WI38 (cell line): ENCODE measurements around the gene QSOX2.
A peak's percentile ranks its signal among the peaks of the same experiment; 100 is the strongest.

ENCODE experiments used
- H3K4me3 ChIP-seq: 2 replicates; pipeline ENCODE4 v1.5.1; 2011; ENCODE audit warnings: low read depth, mild to moderate bottlenecking, control low read depth, low read length
- TF ChIP-seq, protein P1 (sequence below): IDR thresholded peaks from 2 replicates; pipeline ENCODE4 v1.5.1; 2012; ENCODE audit warnings: low read depth, mild to moderate bottlenecking, control low read depth, low read length

The QSOX2 gene

DNA sequence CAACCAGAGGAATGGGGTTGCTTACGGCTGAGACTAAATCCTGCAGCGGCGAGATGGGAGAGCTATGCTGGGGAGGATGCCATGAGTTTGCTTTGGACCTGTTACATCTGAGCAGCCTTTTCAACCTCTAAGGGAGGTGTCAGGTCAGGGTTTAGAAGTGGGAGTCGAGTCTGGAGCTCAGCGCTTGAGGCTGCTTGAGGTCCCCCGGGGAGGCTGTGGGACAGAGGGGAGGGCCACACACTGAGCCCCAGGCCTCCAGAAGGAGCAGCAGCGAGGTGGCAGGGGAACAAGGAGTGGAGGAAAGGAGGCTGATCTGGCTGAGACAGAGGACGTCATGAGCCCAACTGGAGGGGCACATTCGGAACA, 1.9 kb upstream of the QSOX2 start:
- TF ChIP-seq, protein P1, sequence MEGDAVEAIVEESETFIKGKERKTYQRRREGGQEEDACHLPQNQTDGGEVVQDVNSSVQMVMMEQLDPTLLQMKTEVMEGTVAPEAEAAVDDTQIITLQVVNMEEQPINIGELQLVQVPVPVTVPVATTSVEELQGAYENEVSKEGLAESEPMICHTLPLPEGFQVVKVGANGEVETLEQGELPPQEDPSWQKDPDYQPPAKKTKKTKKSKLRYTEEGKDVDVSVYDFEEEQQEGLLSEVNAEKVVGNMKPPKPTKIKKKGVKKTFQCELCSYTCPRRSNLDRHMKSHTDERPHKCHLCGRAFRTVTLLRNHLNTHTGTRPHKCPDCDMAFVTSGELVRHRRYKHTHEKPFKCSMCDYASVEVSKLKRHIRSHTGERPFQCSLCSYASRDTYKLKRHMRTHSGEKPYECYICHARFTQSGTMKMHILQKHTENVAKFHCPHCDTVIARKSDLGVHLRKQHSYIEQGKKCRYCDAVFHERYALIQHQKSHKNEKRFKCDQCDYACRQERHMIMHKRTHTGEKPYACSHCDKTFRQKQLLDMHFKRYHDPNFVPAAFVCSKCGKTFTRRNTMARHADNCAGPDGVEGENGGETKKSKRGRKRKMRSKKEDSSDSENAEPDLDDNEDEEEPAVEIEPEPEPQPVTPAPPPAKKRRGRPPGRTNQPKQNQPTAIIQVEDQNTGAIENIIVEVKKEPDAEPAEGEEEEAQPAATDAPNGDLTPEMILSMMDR: no peak
- H3K4me3 ChIP-seq: no peak overlapping the region

DNA sequence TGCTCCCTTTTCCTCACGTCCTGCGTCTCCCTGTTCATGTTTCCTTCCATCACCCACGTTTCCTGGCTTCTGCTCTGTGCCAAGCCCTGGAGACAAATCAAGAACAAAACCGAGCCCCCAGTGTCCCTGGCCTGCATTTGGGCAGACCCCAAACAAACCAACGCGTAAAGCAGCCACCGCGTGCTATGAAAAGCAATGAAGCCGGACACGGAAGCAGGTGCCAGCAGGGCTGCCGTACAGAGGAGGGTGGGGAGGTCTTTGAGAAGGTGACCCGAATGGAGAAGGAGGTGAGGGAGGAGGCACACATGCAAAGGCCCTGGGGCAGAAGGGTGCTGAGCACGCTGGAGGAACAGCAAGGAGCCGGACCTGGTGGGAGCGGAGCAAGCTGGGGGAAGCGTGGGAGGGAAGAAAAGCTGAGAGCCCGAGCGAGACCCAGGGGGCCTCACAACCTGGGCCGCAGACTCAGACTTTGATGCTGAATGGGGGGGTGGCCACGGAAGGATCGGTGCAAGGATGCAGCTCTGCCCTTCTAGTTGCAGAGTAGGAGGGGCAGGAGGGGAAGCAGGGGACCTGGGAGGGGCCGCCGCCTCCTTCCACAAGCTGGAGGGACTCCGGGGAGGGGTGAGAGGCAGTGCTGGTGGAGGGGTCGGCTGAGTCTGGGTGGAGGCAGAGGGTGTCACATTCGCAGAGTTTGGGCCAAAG, 1.4 kb upstream of the QSOX2 start:
- TF ChIP-seq, protein P1: no peak

GRCh38 chr9:136244969-136245218, 718 bp downstream of the QSOX2 start:
- peak overlapping the region; percentile 84 for H3K4me3 ChIP-seq
- TF ChIP-seq, protein P1: no peak

More for the DNA sequence above, 1.4 kb upstream of the QSOX2 start:
- no peak overlapping the region for H3K4me3 ChIP-seq

- peak overlapping the region; percentile 84 for H3K4me3 ChIP-seq
- TF ChIP-seq, protein P1: no peak
These were observed 1.3 kb downstream of the QSOX2 start for GRCh38 chr9:136244122-136244968.

DNA sequence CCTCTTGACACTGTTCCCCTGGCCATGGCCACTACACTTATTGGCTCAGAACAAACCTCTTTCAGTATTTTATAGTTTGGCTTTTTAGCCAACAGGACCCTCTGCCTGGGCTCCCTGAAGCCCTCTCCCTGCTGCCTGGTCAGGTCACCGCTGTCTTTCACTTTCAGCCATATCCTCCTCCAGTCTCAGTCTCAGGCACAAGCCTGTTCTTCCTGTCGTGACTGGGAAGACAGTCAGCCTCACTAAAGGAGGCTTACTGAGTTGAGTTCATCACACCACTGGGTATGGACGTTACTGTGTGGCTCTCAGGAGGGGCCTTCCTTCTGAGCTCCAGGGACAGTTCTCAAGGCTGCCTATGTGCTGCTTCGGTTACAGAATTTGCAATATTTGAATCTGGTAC, 2.0 kb downstream of the QSOX2 start:
- H3K4me3 ChIP-seq: no peak overlapping the region
- TF ChIP-seq, protein P1: no peak

DNA sequence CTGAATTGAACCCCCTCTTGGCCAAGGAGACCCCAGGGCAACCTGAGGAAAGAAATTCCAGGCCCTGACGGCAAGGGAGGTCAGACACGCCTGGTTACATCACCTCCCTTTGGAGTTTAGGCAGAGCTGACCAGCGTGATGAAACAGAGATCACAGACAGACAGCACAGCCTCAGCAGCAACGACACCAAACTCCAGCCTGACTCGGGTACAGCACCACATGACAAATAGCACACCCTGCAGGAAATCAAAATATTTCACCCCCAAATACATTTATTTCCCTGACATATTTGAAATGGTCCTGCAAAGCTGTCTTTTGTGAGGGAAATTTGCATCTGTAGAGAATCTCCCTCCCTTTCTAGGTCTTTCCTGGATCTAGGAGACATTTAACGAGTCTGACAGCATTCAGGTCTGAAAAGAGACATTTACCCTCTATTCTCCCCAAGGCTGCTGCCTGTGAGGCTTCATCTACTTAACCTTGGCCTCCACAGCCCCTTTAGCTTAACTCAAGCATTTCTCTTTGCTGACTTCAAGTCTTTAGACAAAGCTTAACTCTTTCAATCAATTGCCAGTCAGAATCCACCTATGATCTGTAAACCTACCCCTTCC, 2.6 kb downstream of the QSOX2 start:
- H3K4me3 ChIP-seq: no peak overlapping the region
- TF ChIP-seq, protein P1: no peak

- no peak overlapping the region for H3K4me3 ChIP-seq
- TF ChIP-seq, protein P1: no peak
These were observed 3.4 kb downstream of the QSOX2 start for GRCh38 chr9:136242248-136242647.
